C1 segment of cervical spinal cord (tissue), 14 donors: ENCODE data around the gene TFPI2.

Experiments used
- DNase-seq, 14 donors: peaks; one replicate each; lab custom pipeline; 2025; lab: John Stamatoyannopoulos, UW

Gene TFPI2

GRCh38 chr7:93910076-93910994, 19.8 kb upstream of the TFPI2 start:
- DNase-seq, result no peak

GRCh38 chr7:93906267-93906666, 15.7 kb upstream of the TFPI2 start, which contains the start of gene GNGT1:
Gene GNGT1 (plus strand): TSS chr7:93906567. CDS start chr7:93906747, 180 bp downstream.
- no peak for DNase-seq

- no peak for DNase-seq
Measured at GRCh38 chr7:93902777-93903423, 12.3 kb upstream of the TFPI2 start.

GRCh38 chr7:93897680-93898079, 7.1 kb upstream of the TFPI2 start:
- DNase-seq, result no peak

GRCh38 chr7:93895859-93896600, 5.5 kb upstream of the TFPI2 start:
- no peak for DNase-seq

GRCh38 chr7:93894966-93895640, 4.5 kb upstream of the TFPI2 start:
- no peak for DNase-seq

GRCh38 chr7:93894426-93894825, 3.9 kb upstream of the TFPI2 start:
- no peak for DNase-seq

- DNase-seq, result no peak
Measured at GRCh38 chr7:93890041-93890463, 501 bp downstream of the TFPI2 start.

- DNase-seq, result no peak
Measured at GRCh38 chr7:93889261-93889660, 1.3 kb downstream of the TFPI2 start.

- no peak for DNase-seq
Measured at GRCh38 chr7:93884541-93884940, 6.0 kb downstream of the TFPI2 start.

- DNase-seq, result no peak
Measured at GRCh38 chr7:93883917-93884345, 6.6 kb downstream of the TFPI2 start.

GRCh38 chr7:93883078-93883916, 7.3 kb downstream of the TFPI2 start:
- no peak for DNase-seq

- DNase-seq, result no peak
Measured at GRCh38 chr7:93882468-93882867, 8.1 kb downstream of the TFPI2 start.

GRCh38 chr7:93879356-93879755, 11.2 kb downstream of the TFPI2 start:
- no peak for DNase-seq

GRCh38 chr7:93877742-93878141, 12.8 kb downstream of the TFPI2 start:
- DNase-seq, result no peak

GRCh38 chr7:93873998-93874574, 16.5 kb downstream of the TFPI2 start:
- no peak for DNase-seq

GRCh38 chr7:93866886-93867285, 23.7 kb downstream of the TFPI2 start:
- DNase-seq, result no peak

- no peak for DNase-seq
Measured at GRCh38 chr7:93862651-93863050, 27.9 kb downstream of the TFPI2 start.

- DNase-seq, result no peak
Measured at GRCh38 chr7:93861325-93861949, 29.1 kb downstream of the TFPI2 start.

GRCh38 chr7:93860261-93860660, 30.3 kb downstream of the TFPI2 start:
- no peak for DNase-seq
